GM21390 (cell line): ENCODE data around the gene ARHGAP35.
"Not testable (repeated sequence)": the region's sequence is repeated elsewhere in the genome, so short reads cannot be mapped to it uniquely, and the experiment has no call there.

Experiments used
- ATAC-seq: cut with Tn5 transposase; IDR thresholded peaks from one replicate; pipeline ENCODE4 v1.9.1; 2021; ENCODE audit not compliant: unreplicated experiment

The ARHGAP35 gene

DNA sequence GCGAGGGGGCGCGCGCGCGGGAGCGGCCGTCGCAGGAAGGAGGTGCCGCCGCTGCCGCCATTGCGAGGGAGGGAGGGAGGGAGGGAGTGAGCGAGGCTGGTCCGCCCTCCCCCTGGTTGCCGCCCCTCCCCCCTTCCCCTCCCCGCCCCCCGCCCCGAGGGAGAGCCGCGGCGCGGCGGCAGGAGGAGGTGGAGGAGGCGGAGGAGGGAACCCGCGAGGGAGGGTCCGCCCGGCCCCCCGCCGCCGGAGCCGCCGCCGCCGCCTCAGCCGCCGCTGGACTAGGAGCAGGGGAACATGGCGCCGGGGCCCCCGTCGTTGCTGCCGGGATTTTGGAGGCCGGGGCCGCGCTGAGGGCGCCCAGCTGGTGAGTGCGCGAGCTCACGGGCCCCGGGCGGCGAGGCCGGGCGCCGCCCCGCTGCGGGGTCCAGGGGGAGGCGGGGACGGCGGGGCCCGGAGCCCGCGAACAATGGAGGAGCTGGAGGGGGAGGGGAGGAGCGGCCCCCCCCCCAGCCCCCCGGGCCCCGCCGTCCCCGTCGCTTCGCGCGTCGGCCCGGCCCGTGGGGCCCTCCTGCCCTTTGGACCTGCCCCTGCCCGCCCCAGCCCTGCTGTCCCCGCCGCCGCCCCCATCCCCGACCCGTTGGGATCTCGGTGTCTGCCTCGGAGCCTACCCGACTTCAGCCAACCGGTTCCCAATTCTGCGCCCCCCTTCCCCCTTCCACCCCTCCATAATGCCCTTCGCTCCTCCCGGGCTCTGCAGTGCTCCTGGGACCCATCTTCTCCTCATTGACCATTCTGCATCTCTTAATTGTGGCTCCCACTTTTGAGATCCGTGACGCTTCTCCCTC, at the start of gene ARHGAP35:
Gene ARHGAP35 (plus strand): TSS at position 152 of the 845 bp plus-strand sequence. CDS start 57,679 bp downstream, outside the sequence.
- no peak for ATAC-seq

DNA sequence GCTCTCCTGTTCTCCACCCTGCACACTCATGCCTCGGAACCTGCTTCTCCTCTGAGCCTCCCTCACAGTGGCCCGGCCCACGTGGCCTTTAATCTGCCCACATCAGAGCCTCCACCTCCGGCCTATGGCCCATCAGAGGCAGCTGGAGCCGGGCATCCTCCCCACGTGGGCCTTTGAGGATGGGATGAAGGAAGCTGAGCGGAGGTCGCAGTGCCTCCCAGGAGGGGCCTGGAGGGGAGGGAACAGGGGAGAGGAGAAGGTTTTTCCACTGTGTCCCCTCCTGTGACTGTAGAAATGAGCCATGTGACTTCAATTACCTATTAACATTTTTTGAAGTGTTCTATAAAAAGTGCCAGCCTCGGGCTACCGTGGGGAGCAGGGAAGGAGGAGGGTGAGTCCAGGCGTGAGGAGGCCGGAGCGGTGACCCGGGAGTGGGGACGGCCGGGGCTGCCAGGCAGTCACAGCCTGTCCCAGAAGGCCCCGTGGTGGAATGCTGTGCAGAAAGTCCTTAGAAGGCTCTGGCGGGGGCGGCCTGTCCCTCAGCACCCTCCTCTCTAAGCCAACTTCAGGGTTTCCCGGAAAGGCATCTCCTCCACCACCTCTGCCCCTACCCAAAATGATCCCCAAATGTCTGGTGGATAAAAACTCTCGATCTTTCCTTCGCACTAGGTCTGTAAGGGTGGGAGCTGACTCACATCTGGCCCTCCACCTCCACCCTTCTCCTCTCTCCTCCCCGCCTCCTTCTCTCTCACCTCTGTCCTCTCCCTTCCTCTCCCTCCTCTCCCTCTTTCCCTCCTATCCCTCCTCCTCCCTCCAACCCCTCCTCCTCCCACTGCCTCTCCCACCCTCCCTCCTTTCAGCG, 47.6 kb upstream of the ARHGAP35 start:
- ATAC-seq, result no peak

DNA sequence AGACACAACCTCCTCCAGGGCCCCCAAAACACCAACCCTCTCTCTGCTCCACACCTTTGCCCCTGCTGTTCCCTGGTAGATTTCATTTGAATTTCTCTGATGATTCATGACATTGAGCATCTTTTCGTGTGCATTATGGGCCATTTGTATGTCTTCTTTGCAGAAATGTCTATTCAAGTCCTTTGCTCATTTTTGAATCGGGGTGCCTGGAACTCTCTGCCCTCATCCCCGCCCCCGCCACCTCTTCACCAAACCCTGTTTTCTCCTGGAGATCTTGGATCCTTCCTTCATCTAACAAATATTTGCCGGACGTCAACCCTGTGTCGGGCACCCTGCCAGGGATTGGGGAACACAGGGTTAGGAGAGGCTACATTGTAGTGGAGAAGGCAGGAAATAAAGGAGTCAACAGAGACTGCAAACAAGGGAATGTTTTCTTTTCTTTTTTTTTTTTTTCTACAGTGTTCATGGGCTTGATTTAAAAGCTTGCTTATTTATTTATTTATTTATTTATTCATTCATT, 46.9 kb upstream of the ARHGAP35 start:
- no peak for ATAC-seq

DNA sequence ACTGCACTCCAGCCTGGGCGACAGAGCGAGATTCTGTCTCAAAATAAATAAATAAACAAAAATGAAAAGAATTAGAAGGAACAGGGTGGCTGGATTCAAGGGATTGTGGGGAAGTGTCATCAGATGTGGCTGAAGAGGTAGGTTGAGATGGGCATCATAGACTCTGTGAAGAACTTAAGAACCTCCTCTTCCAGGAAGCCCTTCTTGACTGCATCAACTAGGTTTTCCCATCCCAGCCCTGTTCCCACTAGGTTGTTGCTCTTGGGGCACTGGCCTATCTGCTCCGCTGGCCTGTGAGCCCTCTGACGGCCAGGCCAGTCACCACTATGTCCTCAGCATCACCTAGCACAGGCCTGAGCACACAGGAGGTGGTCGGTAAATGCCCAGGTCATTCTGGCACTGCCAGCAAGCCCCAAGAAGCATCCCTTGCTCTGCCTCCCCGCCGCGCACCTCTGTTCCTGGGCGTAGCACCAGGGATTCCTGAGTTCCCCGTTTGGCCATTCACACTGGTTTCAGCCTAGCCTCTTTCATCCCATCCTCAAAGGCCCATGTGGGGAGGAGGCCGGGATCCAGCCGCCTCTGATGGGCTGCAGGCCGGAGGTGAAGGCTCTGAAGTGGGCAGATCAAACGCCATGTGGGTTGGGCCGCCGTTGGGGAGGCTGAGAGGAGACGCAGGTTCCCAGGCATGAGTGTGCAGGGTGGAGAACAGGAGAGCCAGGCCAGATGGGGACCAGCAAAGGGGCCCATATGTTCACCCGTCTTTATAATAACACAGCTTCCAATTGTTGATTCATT, 44.8 kb upstream of the ARHGAP35 start:
- no peak for ATAC-seq

DNA sequence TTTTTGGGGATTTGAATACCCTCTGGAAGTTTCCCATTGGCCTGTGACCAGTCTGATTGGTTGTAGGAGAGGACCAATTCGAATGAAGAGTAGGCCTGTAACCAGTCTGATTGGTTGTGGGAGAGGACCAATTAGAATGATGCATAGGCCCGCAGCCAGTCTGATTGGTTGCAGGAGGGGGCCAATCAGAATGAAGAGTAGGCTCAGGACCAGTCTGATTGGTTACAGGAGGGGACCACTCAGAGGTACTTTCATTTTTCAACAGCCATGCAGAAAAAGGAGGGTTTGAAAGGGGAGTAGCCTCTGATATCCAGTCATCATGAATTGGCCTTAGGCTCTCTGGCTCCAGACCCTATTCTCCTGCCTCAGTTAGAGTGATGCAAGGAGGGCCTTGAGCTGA, 42.0 kb upstream of the ARHGAP35 start:
- no peak for ATAC-seq

DNA sequence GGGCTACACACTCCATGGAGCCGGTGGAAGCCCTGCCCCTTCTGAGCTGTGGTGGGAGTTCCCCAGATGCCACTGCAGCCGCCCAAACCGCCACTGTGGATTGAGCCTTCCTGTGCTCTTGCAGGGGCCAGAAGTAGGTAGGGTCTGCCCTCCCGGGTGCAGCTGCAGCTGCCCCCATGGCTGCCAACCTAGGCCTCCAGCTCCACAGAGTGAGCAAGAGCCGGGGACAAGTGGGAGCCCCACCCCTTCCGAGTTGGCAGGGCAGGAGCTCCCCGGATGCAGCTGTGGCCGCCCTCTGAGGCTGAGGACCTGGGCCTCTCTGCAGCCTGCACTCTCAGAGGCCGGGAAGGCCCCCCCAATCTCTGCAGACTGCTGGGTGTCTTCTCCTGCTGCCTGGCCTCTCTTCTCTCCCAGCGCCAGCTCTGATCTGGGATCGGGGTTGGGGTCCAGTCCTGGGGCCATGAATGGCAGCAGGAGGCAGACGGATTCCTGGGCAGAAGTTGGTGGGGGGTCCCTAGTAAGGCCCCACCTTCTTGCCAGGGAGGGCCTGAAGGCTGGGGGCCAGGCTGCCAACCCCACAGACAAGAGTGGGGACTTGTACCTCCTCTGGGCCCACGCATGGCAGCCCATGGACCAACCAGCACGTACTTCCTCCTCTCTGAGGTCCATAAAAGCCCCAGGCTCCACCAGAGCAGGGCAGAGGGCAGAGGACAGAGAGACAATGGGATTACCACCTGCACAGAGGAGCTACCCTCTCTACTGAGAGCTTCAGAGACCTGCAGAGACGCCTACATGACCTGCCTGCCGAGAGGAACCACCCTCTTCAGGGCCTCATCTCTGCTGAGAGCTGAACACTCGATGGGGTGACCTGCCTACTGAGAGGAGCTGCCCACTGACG, 39.0 kb upstream of the ARHGAP35 start:
- ATAC-seq, result no peak

DNA sequence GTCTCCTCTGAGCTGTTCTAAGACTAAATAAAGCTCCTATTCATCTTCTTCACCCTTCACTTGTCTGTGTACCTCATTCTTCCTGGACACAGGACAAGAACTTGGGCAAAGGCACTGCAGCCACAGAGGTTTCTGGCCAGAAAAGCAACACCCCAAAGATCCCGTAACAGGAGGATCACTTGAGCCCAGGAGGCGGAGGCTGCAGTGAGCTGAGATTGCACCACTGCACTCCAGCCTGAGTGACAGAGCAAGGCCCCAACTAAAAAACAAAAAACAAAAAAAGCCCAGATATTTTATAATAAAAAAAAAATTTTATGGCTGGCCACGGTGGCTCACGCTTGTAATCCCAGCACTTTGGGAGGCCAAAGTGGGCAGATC, 38.4 kb upstream of the ARHGAP35 start:
- ATAC-seq, result not testable (repeated sequence)

DNA sequence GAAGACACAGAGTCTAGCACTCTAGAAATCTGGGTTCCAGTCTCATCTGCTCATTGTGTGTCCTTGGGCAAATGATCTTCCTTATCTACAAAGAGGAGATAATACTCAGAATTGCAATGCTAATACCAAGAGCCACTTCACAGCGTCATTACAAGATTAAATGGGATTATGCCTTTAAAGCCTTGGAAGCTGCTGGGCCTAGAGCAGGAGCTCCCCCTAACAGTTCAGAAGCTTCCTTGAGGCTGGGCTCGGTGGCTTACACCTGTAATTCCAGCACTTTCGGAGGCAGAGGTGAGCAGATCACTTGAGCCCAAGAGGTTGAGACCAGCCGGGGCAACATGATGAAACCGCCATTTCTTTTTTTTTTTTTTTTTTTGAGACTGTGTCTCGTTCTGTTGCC, 37.7 kb upstream of the ARHGAP35 start:
- ATAC-seq, result no peak

DNA sequence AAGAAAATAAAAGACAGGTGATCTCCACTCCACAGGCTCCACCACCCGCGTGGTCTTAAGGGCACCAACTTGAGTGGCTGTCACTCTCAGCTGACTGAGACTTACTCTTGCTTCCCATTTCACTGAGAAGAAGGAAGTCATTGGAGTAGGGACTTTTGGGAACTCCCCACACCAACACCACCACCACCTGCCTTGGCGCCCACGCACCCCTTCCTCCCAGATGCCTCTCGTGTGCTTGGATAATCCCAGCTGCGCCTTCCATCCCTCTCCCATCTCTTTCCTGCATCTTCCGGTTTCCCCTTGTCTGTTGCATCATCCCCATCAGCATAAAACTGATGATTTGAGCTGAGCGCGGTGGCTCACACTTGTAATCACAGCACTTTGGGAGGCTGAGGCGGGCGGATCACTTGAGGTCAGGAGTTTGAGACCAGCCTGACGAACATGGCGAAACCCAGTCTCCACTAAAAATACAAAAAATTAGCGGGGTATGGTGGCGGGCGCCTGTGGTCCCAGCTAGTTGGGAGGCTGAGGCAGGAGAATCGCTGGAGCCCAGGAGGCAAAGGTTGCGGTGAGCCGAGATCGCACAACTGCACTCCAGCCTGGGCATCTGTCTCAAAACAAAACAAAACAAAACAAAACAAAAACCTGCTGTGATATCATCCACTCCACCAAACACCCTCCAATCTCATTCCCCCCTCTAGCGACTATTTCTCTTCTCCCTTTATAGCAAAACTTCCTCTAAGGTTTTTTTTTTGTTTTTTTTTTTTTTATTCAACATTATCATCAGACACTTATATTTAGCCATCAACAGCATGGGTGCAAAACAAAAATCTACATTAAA, 35.7 kb upstream of the ARHGAP35 start:
- ATAC-seq, result no peak

DNA sequence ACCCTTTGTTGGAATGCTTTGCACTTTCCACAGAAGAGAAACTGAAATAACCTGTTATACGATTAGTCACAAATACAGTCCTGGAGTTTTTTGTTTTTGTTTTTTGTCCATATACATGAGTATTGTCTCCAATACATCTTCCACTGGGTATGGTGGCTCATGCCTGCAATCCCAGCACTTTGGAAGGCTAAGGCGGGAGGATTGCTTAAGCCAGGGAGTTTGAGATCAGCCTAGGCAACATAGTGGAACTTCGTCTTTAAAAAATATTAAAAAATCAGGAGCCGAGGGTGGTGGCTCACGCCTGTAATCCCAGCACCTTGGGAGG, 35.1 kb upstream of the ARHGAP35 start:
- ATAC-seq, result no peak

DNA sequence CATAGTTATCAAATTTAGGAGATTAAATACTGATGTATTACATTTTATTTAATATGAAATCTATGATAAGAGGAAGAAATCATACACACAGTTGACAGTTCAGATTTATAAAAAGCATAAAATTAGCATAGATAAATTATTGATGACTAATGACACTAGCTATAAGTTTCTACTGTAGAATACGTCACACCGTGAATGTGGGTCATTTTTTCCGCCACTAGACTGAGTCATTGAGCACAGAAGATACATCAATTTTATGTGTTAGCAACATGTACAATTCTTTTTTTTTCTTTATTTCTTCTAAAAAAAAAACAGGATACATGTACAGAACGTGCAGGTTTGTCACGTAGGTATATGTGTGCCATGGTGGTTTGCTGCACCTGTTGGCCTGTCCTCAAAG, 32.3 kb upstream of the ARHGAP35 start:
- no peak for ATAC-seq

DNA sequence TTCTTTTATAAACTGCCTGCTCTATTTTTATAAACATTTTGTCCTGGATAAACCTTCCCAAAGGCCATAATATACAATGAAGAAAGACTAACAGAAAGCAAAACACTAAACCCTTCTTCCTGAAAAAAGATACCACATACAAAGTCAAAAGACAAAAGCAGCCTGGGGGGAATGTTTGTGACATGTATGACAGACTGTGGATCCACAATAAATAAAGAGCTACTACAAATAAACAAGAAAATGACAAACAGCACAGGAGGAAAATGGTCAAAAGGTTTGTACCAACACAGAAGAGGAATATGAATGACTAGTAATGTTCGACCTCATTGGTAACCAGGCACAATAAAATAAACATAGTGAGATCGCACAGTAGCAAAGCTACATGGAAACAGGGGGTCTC, 29.9 kb upstream of the ARHGAP35 start:
- ATAC-seq, result no peak

DNA sequence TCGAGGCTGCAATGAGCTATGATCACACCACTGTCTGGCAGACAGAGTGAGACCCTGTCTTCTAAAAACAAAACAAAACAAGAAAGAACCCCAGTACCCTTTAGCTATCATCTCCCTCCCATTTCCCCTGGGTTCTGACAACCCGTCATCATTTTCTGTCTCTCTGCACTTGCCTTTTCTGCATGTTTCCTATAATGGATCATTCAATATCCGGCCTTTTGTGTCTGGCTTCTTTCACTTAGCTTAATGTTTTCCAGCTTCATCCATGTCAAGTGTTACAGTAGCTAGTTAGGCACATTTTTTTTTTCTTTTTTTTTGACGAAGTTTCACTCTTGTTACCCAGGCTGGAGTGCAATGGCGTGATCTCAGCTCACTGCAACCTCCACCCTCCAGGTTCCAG, 26.7 kb upstream of the ARHGAP35 start:
- ATAC-seq, result no peak

DNA sequence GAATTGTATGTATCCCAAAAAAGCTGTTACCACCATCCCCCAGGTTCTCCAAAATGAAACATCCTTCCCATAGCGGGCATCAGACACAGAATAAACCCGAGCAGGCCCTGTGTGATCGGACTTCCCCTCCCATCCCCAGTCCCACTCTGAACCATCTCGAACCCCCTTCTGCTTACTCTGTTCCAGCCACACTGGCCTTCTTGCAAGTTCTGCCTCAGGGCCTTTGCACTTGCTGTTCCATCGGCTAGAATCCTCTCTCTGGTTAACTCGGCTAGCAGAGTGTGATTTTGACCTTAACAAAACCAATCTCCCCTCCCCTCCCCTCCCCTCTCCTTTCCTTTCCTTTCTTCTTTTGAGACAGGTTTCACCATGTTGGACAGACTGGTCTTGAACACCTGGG, 25.8 kb upstream of the ARHGAP35 start:
- ATAC-seq, result no peak

DNA sequence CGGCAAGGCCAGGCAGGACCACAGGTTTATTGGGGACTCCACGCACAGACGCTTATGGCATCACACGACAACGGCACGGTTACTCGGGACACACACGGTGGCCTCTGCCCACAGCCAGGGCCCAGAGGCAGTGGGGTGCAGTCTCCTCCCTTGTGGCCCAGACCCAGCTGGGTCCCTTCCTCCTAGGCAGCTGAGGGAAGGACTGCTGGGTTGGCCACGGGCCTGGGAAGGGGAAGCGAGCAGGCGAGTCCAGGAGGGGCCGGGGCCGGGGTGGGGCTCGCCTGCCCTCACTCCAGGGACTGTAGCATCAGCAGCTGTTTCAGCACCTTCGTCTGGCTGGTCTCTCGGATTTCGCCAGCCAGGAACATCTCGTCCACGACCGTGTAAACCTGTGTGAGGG, 22.6 kb upstream of the ARHGAP35 start:
- ATAC-seq, result no peak

DNA sequence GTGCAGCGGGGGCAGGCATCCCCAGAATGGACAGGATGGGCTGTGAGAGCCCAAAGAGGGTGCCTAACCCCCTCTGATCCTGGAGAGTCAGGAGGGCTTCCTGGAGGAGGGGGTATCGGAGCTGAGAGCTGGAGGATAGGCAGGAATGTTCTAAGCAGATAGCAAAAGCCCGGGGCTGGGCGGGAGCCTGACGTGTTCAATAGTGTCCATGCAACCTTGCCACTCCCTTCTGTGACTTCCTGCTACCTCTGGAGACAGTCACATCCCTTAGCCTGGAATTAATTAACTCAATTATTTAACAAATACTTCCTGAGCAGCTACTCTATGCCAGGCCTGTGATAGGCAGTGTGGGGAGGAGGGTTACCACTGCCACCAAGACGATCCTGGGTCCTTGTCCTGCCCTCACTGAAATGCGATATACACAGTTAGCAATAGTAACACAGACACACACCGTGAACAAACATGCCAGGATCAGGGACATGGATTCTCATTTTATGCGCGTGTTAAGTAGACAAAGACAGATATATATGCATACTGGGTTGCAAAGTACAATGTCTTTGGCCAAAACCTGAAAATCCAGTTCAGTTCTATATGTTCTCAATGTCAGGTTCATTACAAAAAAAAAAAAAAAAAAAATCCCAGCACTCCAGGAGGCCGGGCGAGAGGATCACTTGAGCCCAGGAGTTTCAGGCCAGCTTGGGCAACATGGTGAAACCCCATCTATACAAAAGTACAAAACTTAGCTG, 20.9 kb upstream of the ARHGAP35 start:
- ATAC-seq, result no peak

DNA sequence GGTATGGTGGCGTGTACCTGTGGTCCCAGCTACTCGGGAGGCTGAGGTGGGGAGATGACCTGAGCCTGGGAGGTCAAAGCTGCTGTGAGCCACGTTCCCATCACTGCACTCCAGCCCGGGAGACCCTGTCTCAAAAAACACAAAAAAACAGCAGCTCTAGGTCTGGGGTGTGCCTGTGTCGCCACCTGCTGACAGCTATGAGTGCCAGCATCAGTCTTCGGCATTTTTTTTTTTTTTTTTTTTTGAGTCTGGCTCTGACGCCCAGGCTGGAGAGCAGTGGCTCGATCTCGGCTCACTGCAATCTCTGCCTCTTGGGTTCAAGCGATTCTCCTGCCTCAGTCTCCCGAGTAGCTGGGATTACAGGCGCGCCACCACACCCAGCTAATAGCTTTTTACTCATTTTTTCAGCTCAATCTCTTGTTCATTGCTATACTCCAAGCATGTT, 20.3 kb upstream of the ARHGAP35 start:
- no peak for ATAC-seq

DNA sequence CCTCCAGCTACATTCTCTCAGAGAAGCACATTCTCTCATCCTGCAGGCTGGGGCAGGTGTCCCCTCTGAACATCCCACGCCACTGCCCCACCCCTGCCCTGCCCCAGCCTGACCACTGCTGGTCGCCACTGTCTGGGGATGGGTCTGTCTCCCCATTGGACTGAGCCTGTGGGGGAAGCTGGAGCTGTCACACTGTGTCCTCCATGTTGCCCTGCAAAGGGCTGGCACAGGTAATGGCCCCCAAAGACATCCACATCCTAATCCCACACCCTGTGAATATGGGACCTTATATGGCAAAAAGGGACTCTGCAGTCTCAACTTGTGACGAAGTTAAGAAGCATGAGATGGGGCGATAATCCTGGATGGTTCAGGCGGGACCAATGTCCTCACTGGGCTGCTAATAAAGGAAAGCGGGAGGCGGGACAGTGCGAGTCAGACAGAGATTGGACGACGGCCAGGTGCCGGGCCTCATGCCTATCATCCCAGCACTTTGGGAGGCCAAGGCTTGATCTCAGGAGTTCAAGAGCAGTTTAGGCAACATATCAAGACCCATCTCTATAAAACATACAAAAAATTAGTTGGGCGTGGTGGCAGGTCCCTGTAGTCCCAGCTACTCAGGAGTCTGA, 19.2 kb upstream of the ARHGAP35 start:
- ATAC-seq, result no peak
